Measurements from ENCODE around the gene ZNF568. TPM values are rescaled to one million over a fixed set of nuclear protein-coding genes. Genes with fewer than 3 reads are reported as not detected.

Gene ZNF568
- 0.21 TPM in 1 of 2 replicates, not detected in the other for total RNA-seq (2011; cell fraction: chromatin; rRNA removed; ENCODE audit: low replicate concordance)
- total RNA-seq (2011; cell fraction: nucleolus; rRNA removed), result 1.0 TPM in 1 of 2 replicates, not detected in the other
- total RNA-seq (2011; cell fraction: nucleoplasm; rRNA removed), result 0.15 TPM in 1 of 2 replicates, not detected in the other
- total RNA-seq (2014; rRNA removed) (0.24 and 0.36 TPM in 2 replicates), total RNA-seq (2014; rRNA removed; fragmentation: Illumina TruSeq; extraction: Trizol) (0.07 and 0.13 TPM in 2 replicates), total RNA-seq (2015; rRNA removed; fragmentation: Illumina TruSeq; extraction: Trizol) (0.08 and 0.25 TPM in 2 replicates), total RNA-seq (2021) (0.09 and 0.24 TPM in 2 replicates), polyA plus RNA-seq (2011; rRNA removed) (0.04 TPM in 1 of 2 replicates, not detected in the other), polyA plus RNA-seq (2014; fragmentation: Illumina TruSeq; extraction: Trizol) (0.06 and 0.10 TPM in 2 replicates), polyA plus RNA-seq (2014; fragmentation: Nextera tagmentation; extraction: Ambion mirVana) (under 1 TPM in 1 of 2 experiments, not detected in 1; 0.07 TPM), polyA plus RNA-seq (2014; rRNA removed) (0.05 and 1.1 TPM in 2 replicates), polyA minus RNA-seq (2011; rRNA and poly(A)+ RNA removed) (0.07 TPM in 1 of 2 replicates, not detected in the other), Bru-seq, nascent RNA (percentile 15 among the genes with signal in this experiment), BruChase-seq, experiment 1, labeled RNA remaining after a 2-hour chase (percentile 18 among the genes with signal in this experiment), BruChase-seq, experiment 2, labeled RNA remaining after a 6-hour chase (percentile 19 among the genes with signal in this experiment)
- 0.03 TPM in 1 of 2 replicates, not detected in the other for polyA plus RNA-seq (2011; cell fraction: cytosol; rRNA removed)
- polyA plus RNA-seq (2011; cell fraction: nucleus; rRNA removed), result not detected in 2 replicates
- polyA plus RNA-seq (2012), result 0.08 and 0.25 TPM in 2 replicates
- not detected in 2 replicates for polyA minus RNA-seq (2011; cell fraction: cytosol; rRNA and poly(A)+ RNA removed)
- polyA minus RNA-seq (2011; cell fraction: nucleus; rRNA and poly(A)+ RNA removed), result not detected in 2 replicates
- long read RNA-seq, experiment 1, result 0 reads
- long read RNA-seq, experiment 2, result 0 reads
- long read RNA-seq, experiment 3, result 0 reads

- FAIRE-seq, result no peak
- intact Hi-C loops (cut with micrococcal nuclease) (no loop called here), in situ Hi-C loops (cut with MboI) (no loop called here)
- H3K4me2 ChIP-seq (ENCODE audit: insufficient read depth, low read length), result no peak within 1 kb of the TSS; the same call in 1 of the 2 replicates
- WGBS (ENCODE audit: insufficient coverage, low coverage, missing lambda C conversion rate), result 10% methylated on average over 52 of the region's 57 CpGs
- peak in 1 of 4 experiments; percentile 6 for DNase-seq (ENCODE audit: extremely low read depth in 1 of 4, low spot score in 3 of 4)
- H3K27ac ChIP-seq (ENCODE audit: extremely low read depth, low read depth, low read length), result no peak within 1 kb of the TSS
- H3K9ac ChIP-seq (ENCODE audit: insufficient read depth in 1 of 2, low read depth in 2 of 2, low read length in 2 of 2), result no peak within 1 kb of the TSS
- no peak within 1 kb of the TSS for H3K4me3 ChIP-seq
- BruUV-seq (replicated peaks), result no TSS peak
- H2AFZ ChIP-seq (ENCODE audit: low read depth, low read length), result no peak within 1 kb of the TSS
- TF ChIP-seq ZNF174 (CRISPR knock-in tag; IDR thresholded peaks at IDR 0.05) (no peak), DACH1 (IDR thresholded peaks at IDR 0.05; ENCODE audit: partially characterized antibody) (no peak), HDAC2 (IDR thresholded peaks at IDR 0.05) (no peak), ZBTB33 (CRISPR knock-in tag; IDR thresholded peaks at IDR 0.05) (0 out of 2 replicates have a peak, but pooled peaks have one; percentile 46), ZBTB11 (CRISPR knock-in tag; IDR thresholded peaks at IDR 0.05) (peak in 1 of 3 experiments; percentile 86; a peak in 1 of 6 replicates), ZNF324 (CRISPR knock-in tag; IDR thresholded peaks at IDR 0.05) (0 out of 2 replicates have a peak, but pooled peaks have one; percentile 39), DEAF1 (CRISPR knock-in tag; IDR thresholded peaks at IDR 0.05) (0 out of 2 replicates have a peak, but pooled peaks have one; percentile 11), GABPA (tag; conservative IDR thresholded peaks at IDR 0.05; ENCODE audit: low read depth) (peak; percentile 45; the same call in 1 of the 2 replicates), CREM (IDR thresholded peaks at IDR 0.05; ENCODE audit: low read depth) (peak; percentile 5; the same call in 1 of the 2 replicates)
- no peaks in the 10 kb centered on the region for H3K9me1 ChIP-seq (ENCODE audit: control insufficient read depth, insufficient read depth, low read length)
- POLR2A ChIA-PET, result no interaction called here
- CTCF ChIA-PET (ENCODE audit: low intra/inter-chr PET ratio), result no interaction called here
- peaks cover 3% of the 10 kb centered on the region; the same call in 1 of the 2 replicates for H3K9me3 ChIP-seq (replicated peaks; ENCODE audit: control insufficient read depth, insufficient read depth, low read depth, low read length)
- no peak for ATAC-seq
- no peaks in the 10 kb centered on the region for H3K27me3 ChIP-seq (ENCODE audit: control insufficient read depth in 2 of 2, insufficient read depth in 2 of 2, low read length in 2 of 2)
- no peaks in the 10 kb centered on the region; a peak in 1 of 5 replicates for H3K4me1 ChIP-seq (replicated peaks in 1 of 2; ENCODE audit: control insufficient read depth in 2 of 2, insufficient read depth in 2 of 2, low read length in 2 of 2)
- H3K79me2 ChIP-seq (ENCODE audit: control insufficient read depth, insufficient read depth, low read length), result no peaks in the 10 kb centered on the region
- no peaks in the 10 kb centered on the region for H3K36me3 ChIP-seq (ENCODE audit: control insufficient read depth, insufficient read depth, low read length)
- no peaks in the 10 kb centered on the region for H4K20me1 ChIP-seq (replicated peaks; ENCODE audit: control insufficient read depth, insufficient read depth, low read length)
These were observed at the start of gene ZNF568, which contains the start of gene ZNF829 for GRCh38 chr19:36915992-36916830. Gene ZNF568 (plus strand): TSS chr19:36916332. CDS start chr19:36922771, 6,439 bp downstream. Gene ZNF829 (minus strand): TSS chr19:36916291. CDS start chr19:36915167, 1,124 bp downstream.

All from K562 (cell line).